Sigmoid colon (tissue), 7 donors: ENCODE data around the gene ADIPOR1. TPM values are rescaled to one million over a fixed set of nuclear protein-coding genes. Genes with fewer than 3 reads are reported as not detected.
"Not testable (repeated sequence)": the region's sequence is repeated elsewhere in the genome, so short reads cannot be mapped to it uniquely, and the experiment has no call there.

Experiments
- DNase-seq: peaks from one replicate; pipeline ENCODE4 v3.0.0-alpha.2; 2019
- H3K27ac ChIP-seq, 4 donors: fragments of 200-600 bp; sonication (generic); one replicate each; pipeline ENCODE4 v1.5.1; 2016 to 2019; ENCODE audit warnings: mild to moderate bottlenecking in 1 of 4
- H3K27me3 ChIP-seq, 3 donors: fragments of 200-600 bp; sonication (generic); one replicate each; pipeline ENCODE4 v1.5.1; 2019; ENCODE audit warnings: mild to moderate bottlenecking in 1 of 3
- H3K36me3 ChIP-seq, 4 donors: fragments of 200-600 bp; sonication (generic); one replicate each; pipeline ENCODE4 v1.5.1; 2016 to 2019
- H3K4me1 ChIP-seq, 4 donors: fragments of 200-600 bp; sonication (generic); one replicate each; pipeline ENCODE4 v1.5.1; 2017 to 2019
- H3K4me3 ChIP-seq, 4 donors: fragments of 200-600 bp; sonication (generic); one replicate each; pipeline ENCODE4 v1.5.1; 2017 to 2019; ENCODE audit warnings: mild to moderate bottlenecking in 2 of 4, moderate library complexity in 1 of 4
- H3K9me3 ChIP-seq, 4 donors: fragments of 200-600 bp in 3 of 4; sonication (generic) in 3 of 4; one replicate each; pipeline versions ENCODE4 v1.5.1 to v1.6.1; 2013 to 2019
- CTCF ChIP-seq, 4 experiments: fragments of 450-650 bp in 3 of 4; fragments of 200-600 bp in 1 of 4; IDR thresholded peaks; one replicate each; pipeline ENCODE4 v1.5.1; 2016 to 2019; ENCODE audit warnings: antibody characterized with exemption in 4 of 4, mild to moderate bottlenecking in 3 of 4, moderate library complexity in 2 of 4
- EP300 ChIP-seq, 4 donors: sonication (generic); formaldehyde crosslinking; IDR thresholded peaks; one replicate each; pipeline ENCODE4 v1.6.1; 2017; ENCODE audit warnings: antibody characterized with exemption in 4 of 4
- POLR2A ChIP-seq, 2 donors: fragments of 450-650 bp; IDR thresholded peaks; one replicate each; pipeline ENCODE4 v1.6.1; 2016; ENCODE audit warnings: antibody characterized with exemption in 2 of 2, mild to moderate bottlenecking in 2 of 2, moderate library complexity in 2 of 2
- POLR2AphosphoS5 ChIP-seq, 4 donors: sonication (generic); formaldehyde crosslinking; IDR thresholded peaks; one replicate each; pipeline ENCODE4 v1.6.1; 2017; ENCODE audit warnings: antibody characterized with exemption in 4 of 4
- WGBS, 2 donors: extraction: QIAGEN DNeasy Blood & Tissue Kit; methylation state at CpG; one replicate each; pipeline ENCODE4 v1.1.7; 2013; 5-methylcytosine and 5-hydroxymethylcytosine counted together
- intact Hi-C: fragments of 100-400 bp; cut with DNase I; formaldehyde crosslinking; loops from one replicate; pipeline ENCODE4 v1.15.1; 2023
- polyA plus RNA-seq, 3 donors: library from polyadenylated mRNA; stranded (reverse); fragments of 200-250 nt; gene quantifications; one replicate each; pipeline ENCODE4 v1.2.3, GENCODE V29; 2013
- small RNA-seq, 3 donors: library from RNA; depleted of rRNA; stranded (forward); fragments of <200 nt; gene quantifications; one replicate each; pipeline ENCODE3, GENCODE V24; 2016
- total RNA-seq, 4 donors: library from RNA; depleted of rRNA; stranded (reverse); fragments of >200 nt; gene quantifications; one replicate each; pipeline ENCODE4 v1.1.0, GENCODE V29; 2016
- donor health status: healthy with polysubstance abuse.
- donor health status: Bipolar disorder and iron deficiency.
- donor health status: healthy.

ADIPOR1 gene
- total and polyA plus RNA-seq, 7 donors = 54.4 to 82.9 (median 69.2) TPM

DNA sequence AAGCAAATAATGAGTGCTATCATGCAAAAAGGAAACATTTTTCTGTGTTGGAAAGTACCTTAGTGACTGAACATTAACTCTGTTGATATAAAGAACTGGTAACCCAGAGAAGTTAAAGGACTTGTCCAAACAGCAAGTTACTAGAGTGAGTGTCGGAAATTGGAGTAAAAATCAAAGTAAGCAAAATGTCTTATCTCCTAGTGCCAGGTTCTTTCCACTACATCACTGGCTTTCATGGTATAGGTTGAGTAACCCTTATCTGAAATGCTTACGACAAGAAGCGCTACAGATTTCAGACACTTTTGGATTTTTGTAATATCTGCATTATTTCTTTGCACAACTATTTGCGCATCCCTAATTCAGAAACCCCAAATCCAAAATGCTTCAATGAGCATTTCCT lies 52.8 kb downstream of the ADIPOR1 start:
- TF ChIP-seq POLR2AphosphoS5 (IDR thresholded peaks at IDR 0.05) = no peak
- no peak for TF ChIP-seq POLR2A (IDR thresholded peaks at IDR 0.05)
- no peak for TF ChIP-seq CTCF (IDR thresholded peaks at IDR 0.05)
- no peak for TF ChIP-seq EP300 (IDR thresholded peaks at IDR 0.05)
- Histone ChIP-seq H3K27ac (no peak overlapping the region), H3K27me3 (no peaks in the 10 kb centered on the region), H3K9me3 (no peaks in the 10 kb centered on the region), H3K4me3 (no peak overlapping the region), H3K36me3 (peaks cover 9 to 96% (median 28%) of the 10 kb centered on the region in 4 donors), H3K4me1 (no peaks in the 10 kb centered on the region)
- DNase-seq = no peak
- WGBS, 2 donors = 72 to 73% methylated on average over 4 of the region's 4 CpGs
- intact Hi-C loops = no loop called here

DNA sequence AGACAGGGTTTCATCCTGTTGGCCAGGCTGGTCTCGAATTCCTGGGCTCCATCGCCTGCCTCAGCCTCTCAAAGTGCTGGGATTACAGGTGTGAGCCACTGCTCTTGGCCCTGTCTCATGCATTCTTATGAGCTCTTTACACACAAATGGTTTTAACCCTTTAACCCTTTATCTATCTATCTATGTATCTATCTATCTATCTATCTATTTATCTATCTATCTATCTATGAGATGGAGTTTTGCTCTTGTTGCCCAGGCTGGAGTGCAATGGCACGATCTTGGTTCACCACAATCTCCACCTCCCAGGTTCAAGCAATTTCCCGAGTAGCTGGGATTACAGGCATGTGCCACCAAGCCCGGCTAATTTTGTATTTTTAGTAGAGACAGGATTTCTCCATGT lies 54.3 kb downstream of the ADIPOR1 start:
- H3K27ac ChIP-seq, intact Hi-C loops, H3K4me3 ChIP-seq, H3K9me3 ChIP-seq, DNase-seq, H3K27me3 ChIP-seq, H3K4me1 ChIP-seq: not testable (repeated sequence)
- WGBS, 2 donors = 93 to 96% methylated on average over 5 of the region's 5 CpGs
- H3K36me3 ChIP-seq = peaks cover 9 to 87% (median 27%) of the 10 kb centered on the region in 4 donors

- H3K9me3 ChIP-seq = no peaks in the 10 kb centered on the region
- TF ChIP-seq CTCF (IDR thresholded peaks at IDR 0.05) (no peak), EP300 (IDR thresholded peaks at IDR 0.05) (no peak), POLR2A (IDR thresholded peaks at IDR 0.05) (no peak), POLR2AphosphoS5 (IDR thresholded peaks at IDR 0.05) (no peak)
- no peaks in the 10 kb centered on the region for H3K27me3 ChIP-seq
- peaks cover 3 to 83% (median 21%) of the 10 kb centered on the region in 4 donors for H3K36me3 ChIP-seq
- no peaks in the 10 kb centered on the region for H3K4me1 ChIP-seq
- H3K27ac ChIP-seq = no peak overlapping the region
- H3K4me3 ChIP-seq = no peak overlapping the region
- 93 to 95% methylated on average over 4 of the region's 4 CpGs for WGBS, 2 donors
- intact Hi-C loops = no loop called here
- DNase-seq = no peak
These were observed 56.6 kb downstream of the ADIPOR1 start for GRCh38 chr1:202901555-202901954.

- H3K9me3 ChIP-seq = no peaks in the 10 kb centered on the region
- peaks cover 19 to 69% (median 36%) of the 10 kb centered on the region in 4 donors for H3K36me3 ChIP-seq
- peaks cover 0 to 14% (median 9%) of the 10 kb centered on the region in 4 donors for H3K4me1 ChIP-seq
- no peak overlapping the region for H3K27ac ChIP-seq
- no peak for TF ChIP-seq CTCF (IDR thresholded peaks at IDR 0.05)
- intact Hi-C loops = no loop called here
- WGBS, 2 donors = 96 to 98% methylated on average over 7 of the region's 7 CpGs
- H3K27me3 ChIP-seq = no peaks in the 10 kb centered on the region
- H3K4me3 ChIP-seq = no peak overlapping the region
- DNase-seq = no peak
These were observed 65.6 kb downstream of the ADIPOR1 start for GRCh38 chr1:202892501-202892900.

Small RNA genes within 50 kb of the gene (small RNA-seq; reads per million reads assigned to genes)
- 0 reads per million in 3 donors for gene RF00019

Other genes with a start within 250 kb of the ADIPOR1 start
- gene SYT2, start 247.9 kb downstream of the ADIPOR1 start, total RNA-seq = under 1 TPM in 1 of 4 donors, not detected in 3; 0.16 TPM
- gene SYT2, start 247.9 kb downstream of the ADIPOR1 start, polyA plus RNA-seq = under 1 TPM in 1 of 3 donors, not detected in 2; 0.10 TPM
- gene KDM5B, start 149.9 kb downstream of the ADIPOR1 start, total RNA-seq = 10 to 100 TPM; 29.7 to 68.1 (median 39.6) TPM
- gene KDM5B, start 149.9 kb downstream of the ADIPOR1 start, polyA plus RNA-seq = 10 to 100 TPM; 10.9 to 16.7 (median 12.0) TPM
- gene PCAT6, start 147.4 kb downstream of the ADIPOR1 start, total RNA-seq = not detected
- 1 to 10 TPM in 2 of 3 donors, not detected in 1; 1.6 to 1.7 TPM for gene PCAT6, start 147.4 kb downstream of the ADIPOR1 start, polyA plus RNA-seq
- 1 to 10 TPM; 3.6 to 7.3 (median 4.8) TPM for gene RABIF, start 69.2 kb downstream of the ADIPOR1 start, total RNA-seq
- 10 to 100 TPM in 2 of 3 donors, 1 to 10 TPM in 1; 9.0 to 17.6 (median 15.0) TPM for gene RABIF, start 69.2 kb downstream of the ADIPOR1 start, polyA plus RNA-seq
- gene KLHL12, start 31.1 kb downstream of the ADIPOR1 start, total RNA-seq = 10 to 100 TPM; 12.9 to 23.9 (median 15.9) TPM
- 10 to 100 TPM; 17.6 to 27.0 (median 23.6) TPM for gene KLHL12, start 31.1 kb downstream of the ADIPOR1 start, polyA plus RNA-seq
- gene CYB5R1, start 8.9 kb upstream of the ADIPOR1 start, total RNA-seq = 10 to 100 TPM; 24.6 to 45.3 (median 36.2) TPM
- 10 to 100 TPM in 1 of 3 donors, 1 to 10 TPM in 2; 8.6 to 27.1 (median 9.6) TPM for gene CYB5R1, start 8.9 kb upstream of the ADIPOR1 start, polyA plus RNA-seq
- gene TMEM183A, start 49.1 kb upstream of the ADIPOR1 start, total RNA-seq = 10 to 100 TPM; 71.7 to 99.4 (median 88.2) TPM
- gene TMEM183A, start 49.1 kb upstream of the ADIPOR1 start, polyA plus RNA-seq = 100 to 1,000 TPM in 1 of 3 donors, 10 to 100 TPM in 2; 72.5 to 108 (median 77.5) TPM
- 10 to 100 TPM in 1 of 4 donors, 1 to 10 TPM in 3; 1.1 to 15.0 (median 2.8) TPM for gene PPFIA4, start 68.2 kb upstream of the ADIPOR1 start, total RNA-seq
- gene PPFIA4, start 68.2 kb upstream of the ADIPOR1 start, polyA plus RNA-seq = under 1 TPM in 1 of 3 donors, not detected in 2; 0.52 TPM
- not detected for gene MYOG, start 127.7 kb upstream of the ADIPOR1 start, total RNA-seq
- gene MYOG, start 127.7 kb upstream of the ADIPOR1 start, polyA plus RNA-seq = not detected
- gene ADORA1, start 169.4 kb upstream of the ADIPOR1 start, total RNA-seq = 1 to 10 TPM in 1 of 4 donors, under 1 TPM in 1, not detected in 2; 0.33 to 1.1 TPM
- 1 to 10 TPM in 1 of 3 donors, under 1 TPM in 1, not detected in 1; 0.92 to 1.3 TPM for gene ADORA1, start 169.4 kb upstream of the ADIPOR1 start, polyA plus RNA-seq
- gene MYBPH, start 217.5 kb upstream of the ADIPOR1 start, total RNA-seq = not detected
- gene MYBPH, start 217.5 kb upstream of the ADIPOR1 start, polyA plus RNA-seq = not detected
- gene CHI3L1, start 228.4 kb upstream of the ADIPOR1 start, total RNA-seq = 1 to 10 TPM in 3 of 4 donors, not detected in 1; 2.2 to 9.1 (median 2.6) TPM
- 10 to 100 TPM in 1 of 3 donors, 1 to 10 TPM in 2; 1.2 to 28.8 (median 4.9) TPM for gene CHI3L1, start 228.4 kb upstream of the ADIPOR1 start, polyA plus RNA-seq